Neural cell (in vitro differentiated cells): ENCODE results near the gene THEM5. TPM values are rescaled to one million over a fixed set of nuclear protein-coding genes. Genes with fewer than 3 reads are reported as not detected.

Experiments used
- H2AFZ ChIP-seq: fragments of 200-600, 300-800 bp; sonication (generic), shearing (Covaris generic); 2 replicates; pipeline ENCODE4 v1.6.0; 2014; ENCODE audit warnings: low read depth, mild to moderate bottlenecking, antibody characterized with exemption, low read length, moderate library complexity
- H3F3A ChIP-seq: fragments of 200-600 bp; shearing (Covaris generic); 2 replicates; pipeline ENCODE4 v1.6.1; 2016; ENCODE audit warnings: mild to moderate bottlenecking, moderate library complexity, mixed read lengths, antibody characterized with exemption, low read length; ENCODE audit not compliant: insufficient read depth, poor library complexity, severe bottlenecking
- H3K27ac ChIP-seq: fragments of 200-600, 300-800 bp; sonication (generic), shearing (Covaris generic); 2 replicates; pipeline ENCODE4 v1.5.1; 2014; ENCODE audit warnings: mild to moderate bottlenecking, low read length, moderate library complexity
- H3K27me3 ChIP-seq: fragments of 300-800, 200-600 bp; sonication (generic), shearing (Covaris generic); 2 replicates; pipeline ENCODE4 v1.6.0; 2014; ENCODE audit warnings: mild to moderate bottlenecking, low read depth, low read length, moderate library complexity; ENCODE audit not compliant: insufficient read depth
- H3K36me3 ChIP-seq: fragments of 300-800, 200-600 bp; sonication (generic), shearing (Covaris generic); 2 replicates; pipeline ENCODE4 v1.5.1; 2014; ENCODE audit warnings: mild to moderate bottlenecking, antibody characterized with exemption, low read length, moderate library complexity; ENCODE audit not compliant: insufficient read depth
- H3K4me2 ChIP-seq: fragments of 300-800, 200-600 bp; sonication (generic), shearing (Covaris generic); 2 replicates; pipeline ENCODE4 v1.6.0; 2014; ENCODE audit warnings: mild to moderate bottlenecking, low read length
- H3K4me3 ChIP-seq: fragments of 300-800, 200-600 bp; sonication (generic), shearing (Covaris generic); 2 replicates; pipeline ENCODE4 v1.5.1; 2014; ENCODE audit warnings: mild to moderate bottlenecking, low read length, moderate library complexity
- H3K79me2 ChIP-seq: fragments of 200-600 bp; shearing (Covaris generic); replicated peaks from 2 replicates; pipeline ENCODE4 v1.6.0; 2014; ENCODE audit warnings: mild to moderate bottlenecking, low read length, moderate library complexity; ENCODE audit not compliant: insufficient read depth
- H3K9ac ChIP-seq: fragments of 300-800, 200-600 bp; sonication (generic), shearing (Covaris generic); 2 replicates; pipeline ENCODE4 v1.6.1; 2016; ENCODE audit warnings: mild to moderate bottlenecking, low read length, mixed read lengths
- H3K9me2 ChIP-seq: fragments of 200-600 bp; shearing (Covaris generic); 2 replicates; pipeline ENCODE4 v1.6.1; 2016; ENCODE audit warnings: mild to moderate bottlenecking, low read length, mixed read lengths; ENCODE audit not compliant: insufficient read depth
- H3K9me3 ChIP-seq: fragments of 200-600, 300-800 bp; sonication (generic), shearing (Covaris generic); 2 replicates; pipeline ENCODE4 v1.6.1; 2016; ENCODE audit warnings: mild to moderate bottlenecking, mixed run types, low read length, moderate library complexity, mixed read lengths
- H4K20me1 ChIP-seq: fragments of 200-600 bp; shearing (Covaris generic); 2 replicates; pipeline ENCODE4 v1.6.1; 2016; ENCODE audit warnings: mild to moderate bottlenecking, mixed run types; ENCODE audit not compliant: insufficient read depth
- EP300 ChIP-seq: fragments of 450-650 bp; conservative IDR thresholded peaks from 2 replicates; pipeline ENCODE4 v1.6.1; 2014; ENCODE audit warnings: antibody characterized with exemption, mild to moderate bottlenecking, moderate library complexity; ENCODE audit not compliant: poor library complexity, severe bottlenecking
- EZH2 ChIP-seq: fragments of 200-600, 300-800 bp; shearing (Covaris generic), sonication (generic); IDR thresholded peaks from 2 replicates; pipeline ENCODE4 v1.6.1; 2014; ENCODE audit warnings: antibody characterized with exemption, low read length, borderline replicate concordance, mild to moderate bottlenecking; ENCODE audit not compliant: insufficient read depth, poor library complexity, severe bottlenecking
- MXI1 ChIP-seq: fragments of 450-650 bp; conservative IDR thresholded peaks from 2 replicates; pipeline ENCODE4 v1.6.1; 2014; ENCODE audit warnings: antibody characterized with exemption, mild to moderate bottlenecking; ENCODE audit not compliant: poor library complexity, severe bottlenecking
- POLR2AphosphoS5 ChIP-seq: IDR thresholded peaks from 2 replicates; pipeline ENCODE4 v1.6.1; 2012
- RAD21 ChIP-seq: fragments of 450-650 bp; conservative IDR thresholded peaks from 2 replicates; pipeline ENCODE4 v1.6.1; 2014; ENCODE audit warnings: antibody characterized with exemption, mild to moderate bottlenecking, moderate library complexity
- SMC3 ChIP-seq: fragments of 450-650 bp; conservative IDR thresholded peaks from 2 replicates; pipeline ENCODE4 v1.6.1; 2014; ENCODE audit warnings: antibody characterized with exemption, mild to moderate bottlenecking, moderate library complexity; ENCODE audit not compliant: poor library complexity
- TAF1 ChIP-seq: IDR thresholded peaks from 2 replicates; pipeline ENCODE4 v1.6.1; 2012; ENCODE audit warnings: low read depth
- polyA plus RNA-seq: library from polyadenylated mRNA; depleted of rRNA; stranded (reverse); fragments of >200 nt; gene quantifications from 2 replicates; pipeline ENCODE4 v1.2.3, GENCODE V29; 2014
- TF ChIP-seq, protein P1 (sequence below): IDR thresholded peaks from 2 replicates; pipeline ENCODE4 v1.6.1; 2012; ENCODE audit warnings: borderline replicate concordance
- TF ChIP-seq, protein P2 (sequence below): fragments of 450-650 bp; IDR thresholded peaks from 2 replicates; pipeline ENCODE4 v1.5.1; 2014; ENCODE audit warnings: antibody characterized with exemption, mild to moderate bottlenecking, moderate library complexity; ENCODE audit not compliant: poor library complexity, severe bottlenecking

Gene THEM5
- polyA plus RNA-seq, 1 donor from 2014 or later = not detected

DNA sequence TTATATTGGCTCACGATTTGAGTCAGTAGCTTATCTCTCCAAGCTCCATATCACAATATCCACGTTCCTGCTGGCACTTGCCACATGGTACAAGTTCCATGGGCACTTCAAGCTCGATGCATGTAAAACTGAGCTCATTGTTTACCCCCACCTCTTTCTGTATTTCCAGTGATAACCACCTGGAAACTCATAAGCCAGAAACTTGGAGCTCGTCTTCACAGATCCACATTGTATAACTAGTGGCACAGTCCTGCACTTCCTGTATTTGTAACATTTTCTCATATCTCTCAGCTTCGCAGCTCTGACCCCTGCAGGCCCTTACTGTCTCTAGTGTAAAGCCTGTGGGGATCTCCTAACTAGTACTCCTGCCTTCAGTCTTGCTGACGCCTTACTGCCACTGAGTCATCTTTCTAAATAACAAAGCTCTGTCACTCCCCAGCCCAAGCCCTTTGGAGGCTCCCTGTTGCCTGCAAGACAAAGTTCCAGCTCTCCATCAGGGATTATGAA is 7.4 kb downstream of the THEM5 start:
- Histone ChIP-seq H3K79me2 (no peaks in the 10 kb centered on the region), H3F3A (no peaks in the 10 kb centered on the region), H3K4me3 (no peak overlapping the region), H3K36me3 (no peaks in the 10 kb centered on the region), H3K27ac (no peak overlapping the region), H2AFZ (no peak overlapping the region), H3K4me2 (no peak overlapping the region), H4K20me1 (no peaks in the 10 kb centered on the region), H3K27me3 (peaks cover 2% of the 10 kb centered on the region), H3K9me2 (no peaks in the 10 kb centered on the region), H3K9ac (no peak overlapping the region), H3K9me3 (no peaks in the 10 kb centered on the region)
- no peak for TF ChIP-seq RAD21
- no peak for TF ChIP-seq EZH2
- no peak for TF ChIP-seq EP300
- no peak for TF ChIP-seq MXI1
- TF ChIP-seq, protein P1, sequence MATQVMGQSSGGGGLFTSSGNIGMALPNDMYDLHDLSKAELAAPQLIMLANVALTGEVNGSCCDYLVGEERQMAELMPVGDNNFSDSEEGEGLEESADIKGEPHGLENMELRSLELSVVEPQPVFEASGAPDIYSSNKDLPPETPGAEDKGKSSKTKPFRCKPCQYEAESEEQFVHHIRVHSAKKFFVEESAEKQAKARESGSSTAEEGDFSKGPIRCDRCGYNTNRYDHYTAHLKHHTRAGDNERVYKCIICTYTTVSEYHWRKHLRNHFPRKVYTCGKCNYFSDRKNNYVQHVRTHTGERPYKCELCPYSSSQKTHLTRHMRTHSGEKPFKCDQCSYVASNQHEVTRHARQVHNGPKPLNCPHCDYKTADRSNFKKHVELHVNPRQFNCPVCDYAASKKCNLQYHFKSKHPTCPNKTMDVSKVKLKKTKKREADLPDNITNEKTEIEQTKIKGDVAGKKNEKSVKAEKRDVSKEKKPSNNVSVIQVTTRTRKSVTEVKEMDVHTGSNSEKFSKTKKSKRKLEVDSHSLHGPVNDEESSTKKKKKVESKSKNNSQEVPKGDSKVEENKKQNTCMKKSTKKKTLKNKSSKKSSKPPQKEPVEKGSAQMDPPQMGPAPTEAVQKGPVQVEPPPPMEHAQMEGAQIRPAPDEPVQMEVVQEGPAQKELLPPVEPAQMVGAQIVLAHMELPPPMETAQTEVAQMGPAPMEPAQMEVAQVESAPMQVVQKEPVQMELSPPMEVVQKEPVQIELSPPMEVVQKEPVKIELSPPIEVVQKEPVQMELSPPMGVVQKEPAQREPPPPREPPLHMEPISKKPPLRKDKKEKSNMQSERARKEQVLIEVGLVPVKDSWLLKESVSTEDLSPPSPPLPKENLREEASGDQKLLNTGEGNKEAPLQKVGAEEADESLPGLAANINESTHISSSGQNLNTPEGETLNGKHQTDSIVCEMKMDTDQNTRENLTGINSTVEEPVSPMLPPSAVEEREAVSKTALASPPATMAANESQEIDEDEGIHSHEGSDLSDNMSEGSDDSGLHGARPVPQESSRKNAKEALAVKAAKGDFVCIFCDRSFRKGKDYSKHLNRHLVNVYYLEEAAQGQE = no peak
- TF ChIP-seq, protein P2, sequence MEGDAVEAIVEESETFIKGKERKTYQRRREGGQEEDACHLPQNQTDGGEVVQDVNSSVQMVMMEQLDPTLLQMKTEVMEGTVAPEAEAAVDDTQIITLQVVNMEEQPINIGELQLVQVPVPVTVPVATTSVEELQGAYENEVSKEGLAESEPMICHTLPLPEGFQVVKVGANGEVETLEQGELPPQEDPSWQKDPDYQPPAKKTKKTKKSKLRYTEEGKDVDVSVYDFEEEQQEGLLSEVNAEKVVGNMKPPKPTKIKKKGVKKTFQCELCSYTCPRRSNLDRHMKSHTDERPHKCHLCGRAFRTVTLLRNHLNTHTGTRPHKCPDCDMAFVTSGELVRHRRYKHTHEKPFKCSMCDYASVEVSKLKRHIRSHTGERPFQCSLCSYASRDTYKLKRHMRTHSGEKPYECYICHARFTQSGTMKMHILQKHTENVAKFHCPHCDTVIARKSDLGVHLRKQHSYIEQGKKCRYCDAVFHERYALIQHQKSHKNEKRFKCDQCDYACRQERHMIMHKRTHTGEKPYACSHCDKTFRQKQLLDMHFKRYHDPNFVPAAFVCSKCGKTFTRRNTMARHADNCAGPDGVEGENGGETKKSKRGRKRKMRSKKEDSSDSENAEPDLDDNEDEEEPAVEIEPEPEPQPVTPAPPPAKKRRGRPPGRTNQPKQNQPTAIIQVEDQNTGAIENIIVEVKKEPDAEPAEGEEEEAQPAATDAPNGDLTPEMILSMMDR = no peak
- no peak for TF ChIP-seq TAF1
- TF ChIP-seq SMC3 = no peak
- TF ChIP-seq POLR2AphosphoS5 = no peak

DNA sequence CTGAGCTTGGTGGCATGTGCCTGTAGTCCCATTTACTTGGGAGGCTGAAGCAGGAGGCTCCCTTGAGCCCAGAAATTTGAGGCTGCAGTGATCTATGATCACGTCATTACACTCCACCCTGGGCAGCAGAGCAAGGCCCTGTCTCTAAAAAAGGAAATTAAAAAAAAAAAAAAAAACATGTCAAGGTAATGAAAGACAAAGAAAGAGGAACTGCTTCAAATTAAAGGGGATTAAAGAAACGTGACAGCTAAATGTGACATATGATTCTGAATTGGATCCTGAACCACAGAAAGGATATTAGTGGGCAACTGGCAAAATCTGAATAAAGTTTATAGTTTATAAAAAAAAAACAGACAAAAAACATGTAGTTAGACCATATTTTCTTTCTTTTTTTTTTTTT is 10.1 kb downstream of the THEM5 start:
- TF ChIP-seq, protein P1 = no peak
- TF ChIP-seq RAD21 (no peak), EZH2 (no peak), TAF1 (no peak), SMC3 (no peak), POLR2AphosphoS5 (no peak), MXI1 (no peak), EP300 (no peak)
- TF ChIP-seq, protein P2 = no peak
- Histone ChIP-seq H3K36me3 (no peaks in the 10 kb centered on the region), H4K20me1 (no peaks in the 10 kb centered on the region), H3F3A (no peaks in the 10 kb centered on the region), H3K79me2 (no peaks in the 10 kb centered on the region), H3K27ac (no peak overlapping the region), H3K9me3 (no peaks in the 10 kb centered on the region), H3K9ac (no peak overlapping the region), H3K9me2 (no peaks in the 10 kb centered on the region), H3K4me3 (no peak overlapping the region), H3K27me3 (peaks cover 29% of the 10 kb centered on the region), H3K4me2 (no peak overlapping the region), H2AFZ (no peak overlapping the region)
